Fibroblast of upper back skin (primary cell): ENCODE measurements around the gene FBXO3.
"Not testable (repeated sequence)": the region's sequence is repeated elsewhere in the genome, so short reads cannot be mapped to it uniquely, and the experiment has no call there.

ENCODE experiments used
- DNase-seq: peaks from one replicate; pipeline ENCODE4 v3.0.0-alpha.2; 2013

Gene FBXO3, protein sequence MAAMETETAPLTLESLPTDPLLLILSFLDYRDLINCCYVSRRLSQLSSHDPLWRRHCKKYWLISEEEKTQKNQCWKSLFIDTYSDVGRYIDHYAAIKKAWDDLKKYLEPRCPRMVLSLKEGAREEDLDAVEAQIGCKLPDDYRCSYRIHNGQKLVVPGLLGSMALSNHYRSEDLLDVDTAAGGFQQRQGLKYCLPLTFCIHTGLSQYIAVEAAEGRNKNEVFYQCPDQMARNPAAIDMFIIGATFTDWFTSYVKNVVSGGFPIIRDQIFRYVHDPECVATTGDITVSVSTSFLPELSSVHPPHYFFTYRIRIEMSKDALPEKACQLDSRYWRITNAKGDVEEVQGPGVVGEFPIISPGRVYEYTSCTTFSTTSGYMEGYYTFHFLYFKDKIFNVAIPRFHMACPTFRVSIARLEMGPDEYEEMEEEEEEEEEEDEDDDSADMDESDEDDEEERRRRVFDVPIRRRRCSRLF

DNA sequence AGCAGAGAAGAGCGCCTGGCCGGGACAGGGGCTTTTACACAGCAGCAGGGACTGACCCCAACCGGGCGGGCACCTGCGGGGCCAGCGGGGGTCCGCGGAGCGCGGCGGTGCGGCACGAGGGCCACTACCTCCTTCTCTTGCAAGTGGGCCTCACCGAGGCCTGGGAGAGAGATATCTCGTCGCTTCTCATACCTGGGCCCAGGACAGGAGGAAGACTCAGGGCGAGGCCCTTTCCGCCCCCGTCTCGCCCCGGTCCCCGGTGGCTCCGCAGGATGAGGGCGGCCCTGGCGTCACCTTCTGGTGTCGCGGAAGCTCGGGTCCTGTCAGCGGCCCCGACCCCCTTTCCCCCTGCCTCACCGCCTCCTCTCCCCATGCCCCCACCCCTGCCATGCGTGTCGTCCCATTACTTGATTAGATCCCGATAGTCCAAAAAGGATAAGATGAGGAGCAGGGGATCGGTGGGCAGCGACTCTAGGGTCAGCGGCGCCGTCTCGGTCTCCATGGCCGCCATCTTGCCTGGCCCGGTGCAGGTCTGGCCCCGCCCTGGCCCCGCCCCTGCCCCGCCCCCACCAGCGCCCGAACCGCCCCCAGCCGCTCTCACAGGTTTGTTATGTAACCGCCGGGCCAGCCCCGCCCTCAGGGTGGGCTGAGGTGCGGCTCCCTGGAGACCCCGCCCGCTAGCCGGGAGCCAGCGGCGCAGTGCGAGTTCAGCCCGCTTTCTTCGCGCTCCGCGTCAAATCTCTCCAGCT is at the start of gene FBXO3:
Gene FBXO3, minus strand, starts transcription at position 534 of the 749 bp plus-strand sequence. Its CDS starts 23 bp downstream, at position 511.
- peak; percentile 85 for DNase-seq

DNA sequence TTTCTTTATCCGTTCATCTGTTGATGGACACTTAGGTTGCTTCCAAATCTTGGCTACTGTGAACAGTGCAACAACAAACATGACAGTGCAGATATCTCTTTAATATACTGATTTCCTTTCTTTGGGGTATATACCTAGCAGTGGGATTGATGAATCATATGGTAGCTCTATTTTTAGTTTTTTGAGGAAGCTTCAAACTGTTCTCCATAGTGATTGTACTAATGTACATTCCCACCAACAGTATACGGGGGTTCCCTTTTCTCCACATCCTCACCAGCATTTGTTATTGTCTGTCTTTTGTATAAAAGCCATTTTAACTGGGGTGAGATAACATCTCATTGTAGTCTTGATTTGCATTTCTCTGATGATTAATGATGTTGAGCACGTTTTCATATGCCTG is 48.7 kb upstream of the FBXO3 start:
- DNase-seq, result not testable (repeated sequence)

DNA sequence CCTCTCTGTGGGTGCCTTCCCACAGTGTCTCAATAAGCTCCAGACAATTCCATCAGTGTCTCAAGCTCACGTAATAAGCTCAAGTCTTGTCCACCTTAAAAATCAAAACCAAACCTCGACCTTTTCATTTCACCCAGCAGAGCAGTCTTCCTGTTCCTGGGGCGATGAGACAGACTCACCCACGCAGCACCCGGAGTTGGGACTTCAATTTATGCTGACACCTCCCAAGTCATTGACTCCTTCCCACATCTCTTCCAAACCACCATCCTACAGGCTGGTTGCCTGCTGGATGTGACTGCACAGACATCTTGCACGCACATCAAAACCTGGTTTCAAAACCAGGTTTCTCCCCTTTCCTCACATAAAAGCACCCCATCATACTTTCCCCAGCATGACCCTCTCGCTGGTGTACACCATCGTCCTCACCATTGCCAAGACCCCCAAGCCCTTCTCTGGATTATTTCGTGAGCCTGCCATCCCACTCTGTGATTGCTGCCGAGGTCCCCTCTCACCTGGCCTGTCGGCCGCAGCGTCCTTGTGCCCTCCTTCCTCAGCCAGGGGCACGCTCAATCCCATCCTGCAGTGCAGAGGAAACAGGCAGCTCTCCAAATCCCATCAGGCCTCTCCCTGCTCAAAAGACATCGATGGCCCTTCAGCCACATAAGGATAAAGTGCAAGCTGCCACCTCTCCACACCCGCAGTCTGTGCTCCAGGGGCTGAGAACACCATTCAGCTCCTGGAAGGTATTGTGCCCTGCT is 45.1 kb upstream of the FBXO3 start:
- no peak for DNase-seq

DNA sequence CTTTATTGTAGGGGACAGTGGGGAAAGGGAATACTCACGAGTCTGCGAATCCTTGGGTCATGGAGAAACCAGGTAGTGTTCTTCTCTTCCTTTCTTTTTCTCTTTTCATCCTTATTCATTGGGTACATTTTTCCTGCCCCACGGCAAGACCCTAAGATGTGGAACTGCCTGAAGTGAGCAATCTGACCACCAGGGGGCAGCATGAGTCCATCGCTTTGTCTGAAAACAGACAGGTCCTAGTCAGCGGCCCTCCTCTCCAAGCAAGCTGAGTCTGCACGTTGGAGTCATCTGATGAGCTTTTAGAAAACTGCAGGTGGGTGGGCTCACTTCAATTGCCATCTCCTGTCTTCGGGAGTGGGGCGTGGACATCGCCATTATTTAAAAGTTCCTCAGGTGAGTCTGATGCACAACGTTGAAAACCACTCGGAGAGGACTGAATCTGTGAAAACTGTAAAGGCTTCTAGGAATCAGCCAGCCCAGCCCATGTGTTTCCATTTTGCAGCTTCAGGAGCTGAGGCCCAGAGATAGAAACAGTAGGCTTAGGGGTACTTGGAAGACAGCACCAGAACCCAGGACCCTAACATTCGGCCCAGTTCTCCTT is 34.0 kb upstream of the FBXO3 start:
- peak; percentile 81 for DNase-seq

DNA sequence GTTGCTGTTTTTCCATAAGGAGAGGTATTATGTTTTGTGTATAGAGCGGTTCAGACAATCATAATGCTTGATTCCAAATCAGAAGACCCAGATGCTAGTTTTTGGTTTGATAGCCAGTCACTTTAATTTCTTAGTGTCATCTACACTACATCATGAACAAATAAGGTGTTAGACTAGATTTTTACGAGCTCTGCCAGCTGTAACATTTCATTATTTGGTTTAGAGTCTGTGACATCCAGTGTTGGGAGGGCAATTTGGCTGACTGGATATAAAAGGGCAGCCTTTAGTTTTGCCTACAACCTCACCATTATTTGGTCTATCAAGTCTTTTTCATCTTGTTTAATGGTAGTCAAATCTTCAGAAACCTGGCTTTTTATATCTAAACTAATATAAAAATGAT is 30.2 kb upstream of the FBXO3 start:
- no peak for DNase-seq

DNA sequence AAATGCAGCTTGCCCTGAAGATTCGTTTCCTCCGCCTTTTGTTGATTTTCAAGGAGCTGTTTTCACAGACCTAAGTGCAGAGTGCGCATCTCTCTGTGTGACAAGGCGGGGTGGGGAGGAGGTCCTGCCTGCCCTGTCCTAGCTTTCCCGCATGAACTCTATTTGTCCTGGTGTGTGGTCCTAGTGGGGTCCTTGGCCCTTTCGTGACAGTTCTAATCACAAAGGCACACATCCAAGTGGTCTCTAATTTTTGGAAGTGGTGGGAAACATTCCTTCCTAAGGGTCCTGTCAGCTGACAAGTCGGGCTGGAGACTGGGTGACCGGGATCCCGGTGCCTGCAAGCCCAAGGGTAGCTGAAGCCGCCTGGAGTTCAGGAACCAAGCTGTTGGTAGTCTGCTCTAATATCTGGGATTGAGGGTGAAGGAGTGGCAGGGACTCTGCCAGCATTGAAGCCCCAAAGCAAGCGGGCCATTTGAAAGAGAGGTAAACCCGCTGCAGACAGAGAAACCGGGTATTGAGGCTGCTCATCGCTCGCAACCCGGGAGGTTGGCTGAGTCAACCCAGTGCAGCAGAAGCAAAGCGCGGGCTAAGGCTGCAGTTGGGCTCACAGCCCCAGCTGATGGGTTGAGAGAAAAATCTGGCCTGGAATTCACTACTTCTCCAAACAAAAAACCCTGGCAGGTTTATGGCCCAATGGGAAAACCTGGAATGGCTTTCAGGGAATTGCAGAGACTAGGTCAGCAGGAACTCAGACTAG is 28.1 kb upstream of the FBXO3 start:
- DNase-seq, result peak; percentile 90

DNA sequence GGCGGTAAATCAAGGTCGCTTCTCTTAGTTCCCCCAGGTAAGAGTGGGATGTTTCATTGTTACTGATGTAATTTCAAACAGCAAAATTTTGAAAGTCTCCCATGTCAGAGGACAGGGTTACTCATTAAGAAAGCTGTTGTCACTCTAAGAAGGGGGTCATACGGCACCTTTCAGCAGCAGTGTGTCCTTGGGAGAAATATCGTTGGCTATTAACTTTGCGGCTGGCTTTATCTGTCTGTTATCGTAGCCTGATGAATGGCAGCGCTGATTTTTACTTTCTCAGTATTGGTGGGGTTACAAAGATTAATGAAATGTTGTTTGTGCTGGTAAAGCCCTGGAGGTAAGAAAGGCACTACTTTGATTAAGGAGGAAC is 27.5 kb upstream of the FBXO3 start:
- no peak for DNase-seq

DNA sequence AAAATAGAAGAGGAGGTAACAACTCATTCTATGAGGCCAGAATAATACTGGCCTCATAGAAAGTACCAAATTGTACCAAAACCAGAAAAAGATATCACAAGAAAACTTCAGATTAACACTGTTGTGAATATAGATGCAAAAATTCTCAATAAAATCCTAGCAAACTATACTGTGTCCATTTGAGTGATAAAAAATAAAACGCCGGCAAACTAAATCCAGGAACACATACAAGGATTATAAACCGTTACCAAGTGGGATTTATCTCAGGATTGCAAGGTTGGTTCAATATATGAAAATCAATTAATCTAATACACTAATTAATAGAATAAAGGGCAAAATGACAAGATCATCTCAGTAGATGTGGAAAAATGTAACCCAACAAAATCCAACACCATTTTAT is 23.6 kb upstream of the FBXO3 start:
- no peak for DNase-seq

DNA sequence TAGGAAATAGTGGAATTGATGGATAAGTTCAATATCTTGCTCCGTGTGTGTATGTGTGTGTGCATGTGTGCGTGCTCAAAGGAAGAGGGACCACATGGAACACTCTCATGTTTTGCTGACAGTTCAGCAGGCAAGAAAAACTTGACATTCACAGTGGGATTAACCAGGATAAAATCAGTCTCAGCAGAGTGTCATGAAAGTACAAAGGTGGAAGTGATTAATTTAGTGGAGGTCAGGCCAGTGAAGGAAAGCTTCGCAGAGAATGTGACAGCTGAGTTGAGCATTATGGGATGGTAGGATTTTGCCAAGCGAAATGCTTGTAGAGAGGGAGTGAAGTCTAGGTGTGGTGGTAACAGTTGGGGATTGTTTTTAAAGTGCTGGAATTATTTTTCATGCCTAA is 15.7 kb upstream of the FBXO3 start:
- DNase-seq, result no peak

DNA sequence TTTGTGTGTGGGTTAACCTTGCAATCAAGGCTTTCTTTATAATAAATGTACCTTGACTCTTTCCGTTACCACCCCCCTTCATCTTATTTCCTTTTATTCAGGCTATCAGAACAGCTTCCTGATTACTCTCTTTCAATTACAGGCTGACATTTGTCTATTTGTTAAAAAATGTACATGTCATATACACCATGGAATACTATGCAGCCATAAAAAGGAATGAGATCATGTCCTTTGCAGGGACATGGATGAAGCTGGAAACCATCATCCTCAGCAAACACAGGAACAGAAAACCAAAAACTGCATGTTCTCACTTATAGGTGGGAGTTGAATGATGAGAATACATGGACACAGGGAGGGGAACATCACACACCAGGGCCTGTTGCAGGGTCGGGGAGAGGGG is 13.8 kb upstream of the FBXO3 start:
- DNase-seq, result not testable (repeated sequence)

DNA sequence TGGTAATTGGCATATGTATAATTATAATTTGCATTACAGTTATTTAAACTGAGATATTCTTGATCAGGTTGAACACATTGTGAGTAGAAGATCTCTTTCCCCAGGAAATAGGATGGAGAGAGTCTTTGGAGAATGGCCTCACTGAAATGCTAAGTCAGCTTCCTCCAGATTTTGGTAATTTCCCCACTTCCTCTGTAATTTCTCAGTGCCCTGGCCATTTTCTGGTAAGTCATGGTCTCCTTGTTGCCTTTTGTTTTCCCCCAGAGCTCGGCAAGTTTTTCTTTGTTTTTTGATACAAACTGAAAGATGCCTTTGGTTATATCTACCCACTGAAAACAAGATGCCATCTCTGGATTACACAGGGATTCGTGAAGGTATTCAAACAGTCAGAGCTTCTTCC is 12.8 kb upstream of the FBXO3 start:
- DNase-seq, result no peak

DNA sequence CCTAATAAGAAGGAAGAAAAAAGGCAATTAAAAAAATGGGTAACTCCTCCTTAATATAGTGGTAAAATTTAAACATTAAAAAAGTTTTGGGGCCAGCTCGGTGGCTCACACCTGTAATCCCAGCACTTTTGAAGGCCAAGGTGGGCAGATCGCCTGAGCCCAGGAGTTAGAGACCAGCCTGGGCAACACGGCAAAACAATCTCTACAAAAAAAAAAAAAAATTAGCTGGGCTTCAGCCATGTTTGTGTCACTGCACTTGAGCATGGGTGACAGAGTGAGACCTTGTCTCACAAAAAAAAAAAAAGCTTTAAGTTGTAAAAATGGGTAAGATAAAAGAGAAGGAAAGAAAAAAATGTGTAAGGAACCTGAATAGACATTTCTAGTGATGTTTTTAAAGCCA is 11.3 kb upstream of the FBXO3 start:
- DNase-seq, result no peak

DNA sequence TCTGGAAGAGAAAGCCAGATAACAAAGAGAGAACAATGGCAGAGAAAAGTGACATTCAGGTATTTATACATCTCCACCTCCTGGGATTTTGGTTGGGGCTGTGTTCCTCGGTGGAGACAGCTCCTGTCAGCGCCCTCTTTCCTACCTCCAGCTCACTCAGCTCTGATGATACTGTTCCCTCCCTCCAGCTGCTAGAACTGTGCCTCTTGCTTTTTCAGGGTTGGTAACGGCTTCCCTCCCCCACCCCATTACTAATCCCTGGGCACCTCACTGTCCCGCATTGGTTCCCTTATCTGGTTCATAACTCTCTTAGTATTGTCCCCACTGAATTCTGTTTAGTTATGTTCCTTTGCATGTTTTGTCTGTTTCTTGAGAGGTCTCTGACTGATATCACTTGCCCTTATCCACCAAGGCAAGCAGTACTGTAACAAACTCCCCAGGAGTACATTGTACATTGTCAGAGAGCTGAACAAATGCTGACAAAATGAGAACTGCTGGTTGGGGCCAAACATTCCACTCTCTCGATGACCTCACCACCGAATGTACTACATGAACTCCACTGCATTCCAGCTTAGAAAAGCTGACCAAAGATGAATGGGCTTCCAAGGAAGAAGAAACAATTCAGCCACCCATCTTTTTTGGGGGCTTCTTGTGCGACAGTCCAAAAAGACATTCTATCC is 5.7 kb upstream of the FBXO3 start:
- peak; percentile 85 for DNase-seq

DNA sequence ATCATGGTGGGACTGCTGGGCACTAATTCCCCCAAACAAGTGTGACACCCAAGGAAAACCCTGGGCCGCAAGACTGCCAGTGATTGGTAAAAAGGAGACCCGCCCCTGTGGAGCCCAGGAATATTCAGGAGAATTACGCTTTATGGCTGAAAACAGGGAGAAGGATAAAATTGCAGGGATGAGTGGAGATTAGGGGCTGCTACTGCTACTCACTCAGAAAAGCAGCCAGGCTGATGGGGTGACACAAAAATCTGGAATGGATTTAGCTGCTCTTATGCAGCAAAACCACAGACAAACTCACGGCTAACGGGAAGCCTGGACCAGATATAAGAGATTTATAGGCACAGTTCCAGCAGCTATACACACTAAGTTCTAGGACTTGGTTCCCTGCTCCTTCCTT is 4.4 kb upstream of the FBXO3 start:
- peak; percentile 94 for DNase-seq

DNA sequence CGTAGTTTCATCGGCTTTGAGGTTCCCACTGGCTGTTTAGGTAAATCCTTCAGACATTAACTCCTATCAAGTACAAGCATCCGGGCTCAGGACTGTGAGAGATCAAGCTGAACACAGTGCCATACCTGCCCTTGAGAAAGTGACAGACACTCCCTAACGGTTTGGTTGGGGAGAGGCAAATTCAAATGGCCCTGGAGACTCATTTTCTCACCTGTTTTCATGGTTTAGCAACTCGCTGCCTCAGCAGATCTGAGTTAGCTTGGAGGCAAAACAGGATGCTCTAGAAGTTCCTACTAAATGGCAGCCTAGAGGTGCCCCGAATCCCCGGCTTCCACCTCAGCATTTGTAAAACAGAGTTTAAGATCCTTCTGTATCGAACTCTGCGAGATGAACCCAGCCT is 3.6 kb upstream of the FBXO3 start:
- no peak for DNase-seq

DNA sequence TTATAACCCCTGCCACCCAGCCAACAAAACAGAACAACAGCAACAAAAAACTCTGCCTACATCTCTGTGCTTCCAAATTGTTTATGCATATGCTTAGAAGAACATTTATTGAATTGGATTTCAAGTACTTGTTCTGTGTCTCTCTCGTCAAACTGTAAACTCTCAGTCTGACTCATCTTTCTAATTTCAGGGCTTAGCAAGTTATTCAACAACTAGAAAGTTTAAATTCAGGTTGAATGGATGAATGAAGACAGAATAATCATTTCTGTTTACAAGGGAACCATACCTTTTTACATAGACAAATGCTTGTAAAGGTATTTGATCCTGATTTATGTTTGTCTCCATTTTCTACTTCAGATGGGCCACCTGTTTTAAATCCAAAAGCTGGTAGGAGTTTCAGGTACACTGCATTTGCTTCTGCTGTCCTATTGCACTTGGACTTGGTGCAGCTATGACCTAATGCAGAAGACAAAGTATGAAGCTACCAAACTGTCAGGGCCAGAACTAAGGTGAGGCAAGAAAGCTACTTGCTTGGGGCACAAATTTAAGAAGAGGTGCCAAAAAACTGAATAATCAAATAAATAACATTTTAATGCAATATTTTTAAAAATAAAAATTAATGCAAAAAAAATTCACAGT is 1.6 kb upstream of the FBXO3 start:
- DNase-seq, result no peak

DNA sequence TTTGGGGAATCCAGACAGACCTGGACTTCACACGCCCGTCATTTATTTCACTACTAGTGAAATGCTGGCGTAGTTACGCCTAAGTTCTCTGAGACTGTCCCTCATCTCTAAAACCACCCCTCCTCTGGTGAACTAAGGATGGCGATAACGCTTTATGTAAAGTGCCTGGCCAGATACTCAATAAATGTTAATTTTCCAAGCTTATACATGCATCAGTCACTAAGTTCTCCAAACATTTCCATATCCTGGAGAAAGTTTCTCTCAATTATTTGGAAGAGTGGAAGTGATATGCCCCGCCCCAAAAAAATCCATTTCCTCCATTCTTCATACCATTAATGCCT is 1.1 kb upstream of the FBXO3 start:
- no peak for DNase-seq

DNA sequence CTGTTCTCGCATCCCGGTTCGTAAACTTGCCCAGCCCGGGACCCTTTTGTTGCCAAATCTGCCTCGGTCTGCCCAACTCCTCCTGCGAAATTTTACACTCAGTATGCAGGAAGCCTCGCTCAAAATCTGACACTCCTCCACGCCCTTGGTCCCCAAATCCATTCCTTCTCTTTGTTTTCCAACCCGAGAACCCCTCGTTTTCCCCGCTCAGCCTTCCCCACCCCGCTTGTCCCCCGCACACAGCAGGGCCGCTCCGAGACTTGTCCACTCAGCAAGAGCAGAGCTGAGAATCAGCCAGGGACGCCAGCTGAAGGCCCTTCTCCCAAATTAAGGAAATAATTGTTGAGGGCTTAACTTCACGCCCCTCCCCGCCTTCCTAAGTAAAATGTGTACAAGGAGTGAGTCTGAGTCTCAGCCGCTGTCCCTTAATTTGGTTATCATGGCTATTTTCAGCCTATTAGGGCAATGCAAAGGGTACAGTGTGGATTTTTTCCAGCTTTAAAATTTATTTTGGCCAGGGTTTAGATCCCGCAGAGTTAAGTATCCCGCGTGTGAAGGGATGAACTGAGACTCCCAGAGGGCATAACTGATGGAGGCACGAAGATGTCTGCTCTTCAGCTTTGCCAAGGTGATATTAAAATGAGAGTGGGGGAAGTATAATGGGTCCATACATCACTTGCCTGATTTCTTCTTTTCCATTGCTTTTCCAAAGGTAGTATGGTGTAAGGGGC is 581 bp upstream of the FBXO3 start:
- no peak for DNase-seq

DNA sequence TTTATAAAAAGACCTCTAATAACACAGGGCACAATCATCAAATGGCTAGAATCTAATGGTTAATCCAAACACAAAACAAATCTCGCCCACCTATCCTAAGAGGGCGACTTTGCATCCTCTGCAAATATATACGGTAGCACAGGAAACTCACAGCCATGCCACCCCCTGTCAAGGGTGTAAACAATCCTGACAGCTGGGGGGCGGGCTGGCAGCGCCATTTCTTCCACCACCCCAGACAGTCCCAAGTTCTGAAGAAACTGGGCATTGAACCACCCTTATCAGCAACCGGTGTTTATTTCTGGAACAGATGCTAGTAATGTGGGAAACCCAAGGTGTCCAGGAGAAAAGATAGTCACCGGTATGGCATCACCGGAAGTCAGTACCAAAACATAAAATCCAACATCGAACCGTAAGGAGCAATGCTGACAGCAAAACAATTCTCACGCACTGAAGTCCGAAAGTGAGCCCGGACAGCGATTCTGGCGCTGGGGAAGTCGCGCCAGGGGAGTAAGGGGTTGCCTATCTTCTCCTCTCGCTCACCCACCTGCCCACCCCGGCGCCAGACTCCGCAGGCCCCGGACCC is 825 bp downstream of the FBXO3 start:
- DNase-seq, result no peak

DNA sequence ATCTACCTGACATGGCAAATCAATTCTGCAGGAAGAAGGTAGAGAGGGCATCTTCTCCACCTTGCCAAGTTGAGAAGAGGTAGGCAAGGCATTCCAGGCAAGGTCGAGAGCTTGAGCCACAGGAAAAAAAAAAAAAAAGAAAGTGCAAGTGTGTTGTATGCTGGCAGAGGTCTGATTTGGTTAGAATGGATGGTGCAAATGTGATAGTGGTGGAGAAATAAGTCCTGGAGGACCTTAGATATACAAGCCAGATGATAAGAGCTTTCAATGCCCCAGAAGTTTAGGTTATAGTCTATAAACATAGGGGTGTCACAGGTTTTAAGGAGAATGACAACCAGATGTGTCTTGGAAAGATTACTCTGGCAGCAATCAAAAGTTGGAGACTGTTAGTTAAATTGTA is 1.4 kb downstream of the FBXO3 start:
- DNase-seq, result no peak
